Smooth muscle cell (in vitro differentiated cells): ENCODE data around the gene LLGL2. TPM values are rescaled to one million over a fixed set of nuclear protein-coding genes. Genes with fewer than 3 reads are reported as not detected.

Experiments
- DNase-seq: peaks from one replicate; lab custom pipeline; 2025; ENCODE audit not compliant: unreplicated experiment; lab: John Stamatoyannopoulos, UW
- H2AFZ ChIP-seq: fragments of 200-600 bp; sonication (generic); 2 replicates; pipeline ENCODE4 v1.6.0; 2016; ENCODE audit warnings: antibody characterized with exemption, low read depth, mild to moderate bottlenecking
- H3F3A ChIP-seq: fragments of 200-600 bp; sonication (generic); 2 replicates; pipeline ENCODE4 v1.6.0; 2017; ENCODE audit warnings: antibody characterized with exemption, low read depth
- H3K27ac ChIP-seq: fragments of 200-600 bp; sonication (generic); 2 replicates; pipeline ENCODE4 v1.5.1; 2016; ENCODE audit warnings: low read depth, mild to moderate bottlenecking
- H3K27me3 ChIP-seq: fragments of 200-600 bp; sonication (generic); 2 replicates; pipeline ENCODE4 v1.6.1; 2016; ENCODE audit warnings: low read depth, mild to moderate bottlenecking
- H3K36me3 ChIP-seq: fragments of 200-600 bp; sonication (generic); 2 replicates; pipeline ENCODE4 v1.5.1; 2016; ENCODE audit warnings: low read depth
- H3K4me1 ChIP-seq: fragments of 200-600 bp; sonication (generic); 2 replicates; pipeline ENCODE4 v1.5.1; 2016; ENCODE audit warnings: low read depth
- H3K4me2 ChIP-seq: fragments of 200-600 bp; sonication (generic); 2 replicates; pipeline ENCODE4 v1.6.0; 2016; ENCODE audit warnings: mild to moderate bottlenecking
- H3K4me3 ChIP-seq: fragments of 200-600 bp; sonication (generic); 2 replicates; pipeline ENCODE4 v1.5.1; 2016; ENCODE audit warnings: mild to moderate bottlenecking
- H3K79me2 ChIP-seq: fragments of 200-600 bp; sonication (generic); 2 replicates; pipeline ENCODE4 v1.6.0; 2016; ENCODE audit warnings: low read depth, mild to moderate bottlenecking
- H3K9ac ChIP-seq: fragments of 200-600 bp; sonication (generic); 2 replicates; pipeline ENCODE4 v1.6.0; 2016; ENCODE audit warnings: low read depth
- H3K9me3 ChIP-seq: fragments of 200-600 bp; sonication (generic); replicated peaks from 2 replicates; pipeline ENCODE4 v1.5.1; 2016; ENCODE audit warnings: low read depth
- H4K20me1 ChIP-seq: fragments of 200-600 bp; sonication (generic); 2 replicates; pipeline ENCODE4 v1.6.0; 2016; ENCODE audit warnings: low read depth
- CTCF ChIP-seq: fragments of 200-600 bp; sonication (generic); IDR thresholded peaks from 2 replicates; pipeline ENCODE4 v1.5.1; 2017; ENCODE audit warnings: borderline replicate concordance, mild to moderate bottlenecking, antibody characterized with exemption; ENCODE audit not compliant: insufficient read depth, poor library complexity, severe bottlenecking
- WGBS: methylation state at CpG from one replicate; pipeline ENCODE4 v1.1.7; 2016; ENCODE audit warnings: low lambda C conversion rate; 5-methylcytosine and 5-hydroxymethylcytosine counted together
- polyA plus RNA-seq: library from polyadenylated mRNA; unstranded; fragments of >200 nt; fragmentation: Nextera tagmentation; extraction: Ambion mirVana; gene quantifications from 2 replicates; pipeline ENCODE4 v1.2.1, GENCODE V29; 2016
- total RNA-seq: library from RNA; depleted of rRNA; stranded (reverse); fragments of >200 nt; gene quantifications from 2 replicates; pipeline ENCODE4 v1.2.3, GENCODE V29; 2014

Gene LLGL2
- total and polyA plus RNA-seq, 2 experiments from 2014 or later = 9.9 to 12.7 TPM

- H3K27ac ChIP-seq = no peak overlapping the region
- DNase-seq = no peak
- H3K9ac ChIP-seq = no peak overlapping the region
- no peak overlapping the region for H2AFZ ChIP-seq
- no peaks in the 10 kb centered on the region for H3K79me2 ChIP-seq
- H3K4me2 ChIP-seq = no peak overlapping the region
- H3K4me3 ChIP-seq = no peak overlapping the region
- 82% methylated on average over 6 of the region's 12 CpGs for WGBS
- no peaks in the 10 kb centered on the region for H3K27me3 ChIP-seq
- TF ChIP-seq CTCF = no peak
- H3K9me3 ChIP-seq = no peaks in the 10 kb centered on the region
- no peaks in the 10 kb centered on the region for H3K4me1 ChIP-seq
- H4K20me1 ChIP-seq = no peaks in the 10 kb centered on the region
- H3K36me3 ChIP-seq = no peaks in the 10 kb centered on the region
- no peaks in the 10 kb centered on the region for H3F3A ChIP-seq
These were observed 88.5 kb downstream of the LLGL2 start for GRCh38 chr17:75614006-75614405.

GRCh38 chr17:75614556-75615270 lies 89.2 kb downstream of the LLGL2 start:
- no peak for TF ChIP-seq CTCF
- no peaks in the 10 kb centered on the region for H3F3A ChIP-seq
- no peak overlapping the region for H3K9ac ChIP-seq
- no peak overlapping the region for H3K4me3 ChIP-seq
- no peak overlapping the region for H3K4me2 ChIP-seq
- no peaks in the 10 kb centered on the region for H3K27me3 ChIP-seq
- no peak for DNase-seq
- no peaks in the 10 kb centered on the region for H3K36me3 ChIP-seq
- H3K79me2 ChIP-seq = no peaks in the 10 kb centered on the region
- H2AFZ ChIP-seq = no peak overlapping the region
- no peaks in the 10 kb centered on the region for H3K9me3 ChIP-seq
- no peaks in the 10 kb centered on the region for H3K4me1 ChIP-seq
- H4K20me1 ChIP-seq = no peaks in the 10 kb centered on the region
- no peak overlapping the region for H3K27ac ChIP-seq
- WGBS = 96% methylated on average over 18 of the region's 19 CpGs

- H3K4me2 ChIP-seq = no peak overlapping the region
- H3K27me3 ChIP-seq = no peaks in the 10 kb centered on the region
- no peak overlapping the region for H3K4me3 ChIP-seq
- no peaks in the 10 kb centered on the region for H3K4me1 ChIP-seq
- H3F3A ChIP-seq = no peaks in the 10 kb centered on the region
- H3K9me3 ChIP-seq = no peaks in the 10 kb centered on the region
- no peak overlapping the region for H3K9ac ChIP-seq
- H3K36me3 ChIP-seq = no peaks in the 10 kb centered on the region
- H3K79me2 ChIP-seq = no peaks in the 10 kb centered on the region
- WGBS = 95% methylated on average over 11 of the region's 11 CpGs
- DNase-seq = no peak
- H4K20me1 ChIP-seq = no peaks in the 10 kb centered on the region
- H2AFZ ChIP-seq = no peak overlapping the region
- no peak overlapping the region for H3K27ac ChIP-seq
- no peak for TF ChIP-seq CTCF
These were observed 89.8 kb downstream of the LLGL2 start for GRCh38 chr17:75615301-75615700.

- H3K36me3 ChIP-seq = no peaks in the 10 kb centered on the region
- H3K4me3 ChIP-seq = no peak overlapping the region
- no peak overlapping the region for H3K9ac ChIP-seq
- TF ChIP-seq CTCF = no peak
- H2AFZ ChIP-seq = no peak overlapping the region
- no peak for DNase-seq
- no peaks in the 10 kb centered on the region for H3F3A ChIP-seq
- no peaks in the 10 kb centered on the region for H3K9me3 ChIP-seq
- WGBS = 92% methylated on average over 23 of the region's 24 CpGs
- H3K27ac ChIP-seq = no peak overlapping the region
- H3K27me3 ChIP-seq = no peaks in the 10 kb centered on the region
- H3K4me1 ChIP-seq = no peaks in the 10 kb centered on the region
- H3K4me2 ChIP-seq = no peak overlapping the region
- H4K20me1 ChIP-seq = no peaks in the 10 kb centered on the region
- H3K79me2 ChIP-seq = no peaks in the 10 kb centered on the region
These were observed 91.1 kb downstream of the LLGL2 start for GRCh38 chr17:75616521-75617122.
